IMR-90 (cell line): ENCODE results near the gene GPI. TPM values are rescaled to one million over a fixed set of nuclear protein-coding genes. Genes with fewer than 3 reads are reported as not detected.
A peak's percentile ranks its signal among the peaks of the same experiment; 100 is the strongest.

Experiments
- ATAC-seq: fragments of 200-7000 bp; cut with Tn5 transposase; 2 replicates; pipeline ENCODE4 v1.9.1; 2020; ENCODE audit warnings: low read depth, mild to moderate bottlenecking, moderate library complexity
- BruUV-seq: library from RNA; stranded (reverse); fragments of 400-500 nt; replicated peaks from 2 replicates; lab custom pipeline; 2021; lab: Mats Ljungman, UMichigan
- CTCF ChIA-PET: fragments of 300-600 bp; formaldehyde crosslinking; extraction: SDS; loops from one replicate; lab custom pipeline; 2021; ENCODE audit warnings: antibody characterized with exemption; lab: Yijun Ruan, JAX
- POLR2A ChIA-PET: fragments of 300-600 bp; sonication (Branson Sonifier 250); formaldehyde crosslinking; loops from one replicate; lab custom pipeline; 2022; ENCODE audit warnings: antibody characterized with exemption; ENCODE audit not compliant: unreplicated experiment; lab: Charles Lee
- DNase-seq: peaks from one replicate; pipeline ENCODE4 v3.0.0; 2013
- H2AFZ ChIP-seq: replicated peaks from 2 replicates; pipeline ENCODE3; 2013; ENCODE audit warnings: low read length, mild to moderate bottlenecking; ENCODE audit not compliant: poor library complexity
- H2AK5ac ChIP-seq: 2 replicates; pipeline ENCODE4 v1.6.1; 2013; ENCODE audit warnings: low read depth, low read length, inconsistent platforms
- H2AK9ac ChIP-seq: replicated peaks from 2 replicates; pipeline ENCODE3; 2013; ENCODE audit warnings: mild to moderate bottlenecking, low read depth, low read length, moderate library complexity; ENCODE audit not compliant: poor library complexity
- H2BK120ac ChIP-seq: 2 replicates; pipeline ENCODE4 v1.6.1; 2013; ENCODE audit warnings: low read depth, low read length, inconsistent platforms
- H2BK15ac ChIP-seq: 3 replicates; pipeline ENCODE4 v1.6.1; 2013; ENCODE audit warnings: low read depth, low read length, inconsistent platforms
- H2BK20ac ChIP-seq: 2 replicates; pipeline ENCODE4 v1.6.1; 2013; ENCODE audit warnings: low read depth, mild to moderate bottlenecking, inconsistent platforms, low read length, moderate library complexity
- H2BK5ac ChIP-seq: 2 replicates; pipeline ENCODE4 v1.6.1; 2013; ENCODE audit warnings: mild to moderate bottlenecking, low read depth, low read length, inconsistent platforms; ENCODE audit not compliant: poor library complexity, severe bottlenecking
- H3K14ac ChIP-seq: replicated peaks from 2 replicates; pipeline ENCODE4 v1.6.1; 2013; ENCODE audit warnings: low read depth, low read length, inconsistent platforms
- H3K18ac ChIP-seq: 2 replicates; pipeline ENCODE4 v1.6.1; 2013; ENCODE audit warnings: low read depth, low read length, control low read depth
- H3K23ac ChIP-seq: 2 replicates; pipeline ENCODE4 v1.6.1; 2013; ENCODE audit warnings: low read depth, low read length, inconsistent platforms
- H3K27ac ChIP-seq: 2 replicates; pipeline ENCODE4 v1.5.1; 2013; ENCODE audit warnings: mild to moderate bottlenecking, control low read depth, low read length; ENCODE audit not compliant: insufficient read depth
- H3K27me3 ChIP-seq: 2 replicates; pipeline ENCODE4 v1.6.1; 2013; ENCODE audit warnings: low read length; ENCODE audit not compliant: control insufficient read depth, insufficient read depth
- H3K36me3 ChIP-seq: 2 replicates; pipeline ENCODE4 v1.6.1; 2013; ENCODE audit warnings: low read length, mixed read lengths; ENCODE audit not compliant: control insufficient read depth, insufficient read depth
- H3K4ac ChIP-seq: 2 replicates; pipeline ENCODE4 v1.6.1; 2013; ENCODE audit warnings: low read depth, low read length, inconsistent platforms
- H3K4me1 ChIP-seq: 2 replicates; pipeline ENCODE4 v1.6.1; 2013; ENCODE audit warnings: low read length, mixed read lengths; ENCODE audit not compliant: control insufficient read depth, insufficient read depth
- H3K4me2 ChIP-seq: 2 replicates; pipeline ENCODE4 v1.6.1; 2013; ENCODE audit warnings: low read depth, mild to moderate bottlenecking, control low read depth, low read length, moderate library complexity
- H3K4me3 ChIP-seq: 2 replicates; pipeline ENCODE4 v1.5.1; 2013; ENCODE audit warnings: low read depth, mild to moderate bottlenecking, control low read depth, low read length, moderate library complexity; ENCODE audit not compliant: insufficient read depth
- H3K56ac ChIP-seq: 2 replicates; pipeline ENCODE4 v1.6.1; 2013; ENCODE audit warnings: low read length, inconsistent platforms; ENCODE audit not compliant: insufficient read depth; ENCODE audit errors: extremely low read depth
- H3K79me1 ChIP-seq, 2 experiments: 2 replicates each; pipeline ENCODE4 v1.6.1; 2013; ENCODE audit warnings: low read length in 2 of 2, inconsistent platforms in 1 of 2, low read depth in 1 of 2
- H3K9ac ChIP-seq: 2 replicates; pipeline ENCODE4 v1.6.1; 2013; ENCODE audit warnings: low read depth, low read length, control low read depth
- H3K9me1 ChIP-seq: 2 replicates; pipeline ENCODE4 v1.6.1; 2013; ENCODE audit warnings: low read length, inconsistent platforms; ENCODE audit not compliant: insufficient read depth
- H3K9me3 ChIP-seq: 2 replicates; pipeline ENCODE4 v1.6.1; 2013; ENCODE audit warnings: low read length; ENCODE audit not compliant: control insufficient read depth, insufficient read depth
- H4K20me1 ChIP-seq: 2 replicates; pipeline ENCODE4 v1.6.1; 2013; ENCODE audit warnings: low read length, inconsistent platforms; ENCODE audit not compliant: insufficient read depth
- H4K5ac ChIP-seq: 2 replicates; pipeline ENCODE4 v1.6.1; 2013; ENCODE audit warnings: mild to moderate bottlenecking, low read depth, low read length, control low read depth
- H4K8ac ChIP-seq, 2 experiments: 2 replicates each; pipeline ENCODE4 v1.6.1; 2013; ENCODE audit warnings: low read depth in 2 of 2, low read length in 2 of 2, control low read depth in 1 of 2, inconsistent platforms in 1 of 2
- H4K91ac ChIP-seq: 2 replicates; pipeline ENCODE4 v1.6.1; 2013; ENCODE audit warnings: low read depth, low read length, inconsistent platforms; ENCODE audit not compliant: insufficient read depth
- CEBPB ChIP-seq: IDR thresholded peaks from 2 replicates; pipeline ENCODE4 v1.6.1; 2012; ENCODE audit warnings: low read depth, low read length, improper control_type of control experiment
- CHD1 ChIP-seq: IDR thresholded peaks from 2 replicates; pipeline ENCODE4 v1.6.1; 2012; ENCODE audit warnings: low read depth, low read length, improper control_type of control experiment
- MAZ ChIP-seq: IDR thresholded peaks from 2 replicates; pipeline ENCODE4 v1.6.1; 2012; ENCODE audit warnings: low read depth, mild to moderate bottlenecking, low read length, improper control_type of control experiment, moderate library complexity, borderline replicate concordance
- MXI1 ChIP-seq: IDR thresholded peaks from 2 replicates; pipeline ENCODE4 v1.6.1; 2012; ENCODE audit warnings: low read depth, mild to moderate bottlenecking, low read length, moderate library complexity, borderline replicate concordance
- NFE2L2 ChIP-seq: fragments of 150-350 bp; IDR thresholded peaks from 2 replicates; pipeline ENCODE4 v1.6.1; 2016; ENCODE audit warnings: low read depth, mild to moderate bottlenecking, low read length
- WGBS, 2 experiments: methylation state at CpG; one replicate each; pipeline versions ENCODE4 v1.1.5 to v1.1.7; 2013; ENCODE audit warnings: missing lambda C conversion rate in 2 of 2; ENCODE audit not compliant: insufficient read length in 1 of 2; ENCODE audit errors: extremely low coverage in 2 of 2; 5-methylcytosine and 5-hydroxymethylcytosine counted together
- dilution Hi-C: fragments of 300-500 bp; cut with HindIII; formaldehyde crosslinking; loops from one replicate; pipeline ENCODE4 v1.14.3; 2018; ENCODE audit warnings: low sequenced_read_pairs; ENCODE audit not compliant: unreplicated experiment
- in situ Hi-C: fragments of 300-500 bp; cut with MboI; formaldehyde crosslinking; loops from 3 replicates; pipeline ENCODE4 v1.14.3; 2019; ENCODE audit warnings: low sequenced_read_pairs, inconsistent platforms, mixed read lengths
- intact Hi-C: fragments of 100-400 bp; cut with micrococcal nuclease; formaldehyde crosslinking; loops from 2 replicates; pipeline ENCODE4 v1.10.0; 2022
- polyA plus RNA-seq, 3 experiments: library from polyadenylated mRNA; depleted of rRNA; stranded (reverse); fragments of >200 nt; gene quantifications; 2 replicates each; pipeline ENCODE4 v1.2.3, GENCODE V29; 2012; ENCODE audit warnings: low replicate concordance in 1 of 3
- total RNA-seq: library from RNA; depleted of rRNA; stranded (reverse); fragments of >200 nt; gene quantifications from 2 replicates; pipeline ENCODE4 v1.2.3, GENCODE V29; 2012

The GPI gene
- total and polyA plus RNA-seq, 2 of the 4 experiments (the other 2 are of a cell fraction), result 147 to 239 TPM

DNA sequence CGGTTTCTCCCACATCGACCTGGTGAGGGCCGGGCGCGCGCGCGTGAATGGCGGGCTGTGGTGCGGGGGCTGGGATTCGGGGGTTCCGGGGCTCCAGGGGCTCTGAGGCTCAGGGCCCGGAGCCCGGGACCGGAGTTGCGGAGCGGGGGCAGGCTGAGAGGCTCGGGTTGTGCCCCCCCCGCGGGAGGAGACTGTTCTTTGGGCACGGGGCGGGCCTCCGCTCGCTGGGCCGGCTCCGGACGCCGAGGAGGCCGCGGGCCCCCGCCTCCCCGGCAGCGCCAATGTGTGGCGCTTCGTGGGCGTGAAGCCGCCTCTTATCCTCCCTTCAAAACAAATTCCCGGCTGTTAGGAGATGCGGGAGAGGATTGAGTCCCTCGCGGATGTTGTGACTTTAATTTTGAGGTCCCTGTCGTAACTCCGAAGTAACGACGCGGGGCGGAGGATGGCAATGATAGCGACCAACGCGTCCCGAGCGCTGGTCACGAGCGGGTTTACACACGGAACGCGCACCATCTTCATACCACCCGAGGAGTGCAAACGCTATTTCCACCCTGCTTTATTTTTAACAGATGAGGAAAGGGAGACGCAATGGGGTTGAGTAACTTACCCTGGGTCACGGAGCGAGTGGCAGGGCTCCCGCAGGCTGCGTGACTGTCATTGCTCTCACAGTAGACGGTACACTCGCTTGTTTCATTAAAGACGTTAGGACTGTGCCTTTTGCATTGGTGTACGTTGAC, 63.7 kb downstream of the GPI start:
- H2BK15ac ChIP-seq, result no peak overlapping the region
- ATAC-seq (peak; percentile 73), DNase-seq (peak; percentile 17)
- H3K9me1 ChIP-seq, result peaks cover 2% of the 10 kb centered on the region; the same call in 1 of the 2 replicates
- peak overlapping the region; percentile 96 for H2AK9ac ChIP-seq
- H2AFZ ChIP-seq, result peak overlapping the region; percentile 86
- H3K23ac ChIP-seq, result peak overlapping the region; percentile 95
- ChIA-PET CTCF (interaction anchor here (1.1 kb wide), 1 partner anchor 13 kb away, joined by 4 read pairs; no protein-coding TSS in a partner anchor), POLR2A (interaction anchor here (0.7 kb wide), 1 partner anchor 32 kb away, joined by 3 read pairs; no protein-coding TSS in a partner anchor)
- H3K4me1 ChIP-seq, result peaks cover 18% of the 10 kb centered on the region
- TSS peak; percentile 16 for BruUV-seq
- H3K56ac ChIP-seq, result peak overlapping the region; percentile 70
- H3K4me3 ChIP-seq, result peak overlapping the region; percentile 99
- no peak overlapping the region for H2BK20ac ChIP-seq
- no peak overlapping the region; the same call in 1 of the 2 replicates for H4K5ac ChIP-seq
- H3K36me3 ChIP-seq, result peaks cover 6% of the 10 kb centered on the region
- H3K9ac ChIP-seq, result peak overlapping the region; percentile 95
- H3K14ac ChIP-seq, result peak overlapping the region; percentile 94
- H3K4ac ChIP-seq, result peak overlapping the region; percentile 68
- H3K18ac ChIP-seq, result peak overlapping the region; percentile 55
- 0 out of 2 replicates have a peak overlapping the region, but pooled peaks have one; percentile 10 for H4K91ac ChIP-seq
- H3K79me1 ChIP-seq, result peaks cover 3 to 37% of the 10 kb centered on the region in 2 experiments
- H2BK5ac ChIP-seq, result peak overlapping the region; percentile 83
- peak overlapping the region; percentile 9; the same call in 1 of the 2 replicates for H2BK120ac ChIP-seq
- H3K9me3 ChIP-seq, result no peaks in the 10 kb centered on the region
- peak overlapping the region; percentile 99 for H3K4me2 ChIP-seq
- dilution Hi-C loops, result no loop called here
- H4K20me1 ChIP-seq, result peaks cover 48% of the 10 kb centered on the region
- peak; percentile 58; the same call in 1 of the 2 replicates for TF ChIP-seq MAZ
- 0 out of 2 replicates have a peak, but pooled peaks have one; percentile 43 for TF ChIP-seq CHD1
- TF ChIP-seq NFE2L2, result no peak
- TF ChIP-seq CEBPB, result peak; percentile 61
- 0 out of 2 replicates have a peak, but pooled peaks have one; percentile 24 for TF ChIP-seq MXI1
- H3K27ac ChIP-seq, result peak overlapping the region; percentile 84
- intact Hi-C loops, result loop anchor here (2.0 kb wide), 1 partner anchor 52 kb away; the partner anchor contains the start of gene WTIP
- in situ Hi-C loops, result no loop called here
- no peaks in the 10 kb centered on the region for H3K27me3 ChIP-seq
- WGBS, 2 experiments, result 0% methylated on average over 1 of the region's 68 CpGs; no CpG with 5 or more reads in 1 of the 2 experiments
- H2AK5ac ChIP-seq, result peak overlapping the region; percentile 94
- H4K8ac ChIP-seq, result peak overlapping the region in 1 of 2 experiments; percentile 24; a peak in 2 of 4 replicates
